ENCODE data around the gene SLC5A5. TPM values are rescaled to one million over a fixed set of nuclear protein-coding genes. Genes with fewer than 3 reads are reported as not detected.
A peak's percentile ranks its signal among the peaks of the same experiment; 100 is the strongest.

Gene SLC5A5
- total and polyA plus RNA-seq, 10 of the 15 experiments (the other 5 are each of a cell fraction or from before 2014, with no cell fraction given) = 0.02 to 0.08 (median 0.05) TPM; not detected in 3

DNA sequence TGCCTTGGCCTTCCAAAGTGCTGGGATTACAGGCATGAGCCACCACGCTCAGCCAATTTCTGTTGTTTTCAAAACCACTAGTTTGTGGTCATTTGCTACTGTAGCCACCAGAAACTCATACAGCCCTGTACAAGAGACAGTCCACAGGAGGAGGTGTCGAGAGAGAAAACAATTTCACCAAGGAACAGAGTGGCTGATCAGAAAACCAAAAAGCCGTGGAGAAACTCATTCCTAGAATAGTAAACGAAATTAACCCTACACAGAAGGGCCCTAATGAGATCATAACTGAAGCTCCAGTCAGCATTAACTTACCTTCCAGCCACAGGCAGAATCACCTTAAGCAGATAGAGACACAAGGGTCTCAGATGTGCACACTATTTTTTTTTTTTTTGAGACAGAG lies 57.3 kb downstream of the SLC5A5 start (continued):
- no peak for TF ChIP-seq NFYB (IDR thresholded peaks at IDR 0.05; ENCODE audit: insufficient read depth, low read depth, low read length)
- no peak for TF ChIP-seq SMAD5 (IDR thresholded peaks at IDR 0.05; ENCODE audit: low read depth)
- TF ChIP-seq ASH2L (IDR thresholded peaks at IDR 0.05; ENCODE audit: borderline replicate concordance, low read depth) = no peak
- TF ChIP-seq, protein P1, sequence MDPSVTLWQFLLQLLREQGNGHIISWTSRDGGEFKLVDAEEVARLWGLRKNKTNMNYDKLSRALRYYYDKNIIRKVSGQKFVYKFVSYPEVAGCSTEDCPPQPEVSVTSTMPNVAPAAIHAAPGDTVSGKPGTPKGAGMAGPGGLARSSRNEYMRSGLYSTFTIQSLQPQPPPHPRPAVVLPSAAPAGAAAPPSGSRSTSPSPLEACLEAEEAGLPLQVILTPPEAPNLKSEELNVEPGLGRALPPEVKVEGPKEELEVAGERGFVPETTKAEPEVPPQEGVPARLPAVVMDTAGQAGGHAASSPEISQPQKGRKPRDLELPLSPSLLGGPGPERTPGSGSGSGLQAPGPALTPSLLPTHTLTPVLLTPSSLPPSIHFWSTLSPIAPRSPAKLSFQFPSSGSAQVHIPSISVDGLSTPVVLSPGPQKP (IDR thresholded peaks at IDR 0.05; ENCODE audit: low read depth, low read length) = no peak
- TF ChIP-seq NFXL1 (IDR thresholded peaks at IDR 0.05; ENCODE audit: borderline replicate concordance) = no peak
- TF ChIP-seq, protein P2, sequence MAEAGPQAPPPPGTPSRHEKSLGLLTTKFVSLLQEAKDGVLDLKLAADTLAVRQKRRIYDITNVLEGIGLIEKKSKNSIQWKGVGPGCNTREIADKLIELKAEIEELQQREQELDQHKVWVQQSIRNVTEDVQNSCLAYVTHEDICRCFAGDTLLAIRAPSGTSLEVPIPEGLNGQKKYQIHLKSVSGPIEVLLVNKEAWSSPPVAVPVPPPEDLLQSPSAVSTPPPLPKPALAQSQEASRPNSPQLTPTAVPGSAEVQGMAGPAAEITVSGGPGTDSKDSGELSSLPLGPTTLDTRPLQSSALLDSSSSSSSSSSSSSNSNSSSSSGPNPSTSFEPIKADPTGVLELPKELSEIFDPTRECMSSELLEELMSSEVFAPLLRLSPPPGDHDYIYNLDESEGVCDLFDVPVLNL (IDR thresholded peaks at IDR 0.05; ENCODE audit: low read depth, low read length) = no peak
- no peak for TF ChIP-seq HDGF (IDR thresholded peaks at IDR 0.05)
- TF ChIP-seq, protein P3, sequence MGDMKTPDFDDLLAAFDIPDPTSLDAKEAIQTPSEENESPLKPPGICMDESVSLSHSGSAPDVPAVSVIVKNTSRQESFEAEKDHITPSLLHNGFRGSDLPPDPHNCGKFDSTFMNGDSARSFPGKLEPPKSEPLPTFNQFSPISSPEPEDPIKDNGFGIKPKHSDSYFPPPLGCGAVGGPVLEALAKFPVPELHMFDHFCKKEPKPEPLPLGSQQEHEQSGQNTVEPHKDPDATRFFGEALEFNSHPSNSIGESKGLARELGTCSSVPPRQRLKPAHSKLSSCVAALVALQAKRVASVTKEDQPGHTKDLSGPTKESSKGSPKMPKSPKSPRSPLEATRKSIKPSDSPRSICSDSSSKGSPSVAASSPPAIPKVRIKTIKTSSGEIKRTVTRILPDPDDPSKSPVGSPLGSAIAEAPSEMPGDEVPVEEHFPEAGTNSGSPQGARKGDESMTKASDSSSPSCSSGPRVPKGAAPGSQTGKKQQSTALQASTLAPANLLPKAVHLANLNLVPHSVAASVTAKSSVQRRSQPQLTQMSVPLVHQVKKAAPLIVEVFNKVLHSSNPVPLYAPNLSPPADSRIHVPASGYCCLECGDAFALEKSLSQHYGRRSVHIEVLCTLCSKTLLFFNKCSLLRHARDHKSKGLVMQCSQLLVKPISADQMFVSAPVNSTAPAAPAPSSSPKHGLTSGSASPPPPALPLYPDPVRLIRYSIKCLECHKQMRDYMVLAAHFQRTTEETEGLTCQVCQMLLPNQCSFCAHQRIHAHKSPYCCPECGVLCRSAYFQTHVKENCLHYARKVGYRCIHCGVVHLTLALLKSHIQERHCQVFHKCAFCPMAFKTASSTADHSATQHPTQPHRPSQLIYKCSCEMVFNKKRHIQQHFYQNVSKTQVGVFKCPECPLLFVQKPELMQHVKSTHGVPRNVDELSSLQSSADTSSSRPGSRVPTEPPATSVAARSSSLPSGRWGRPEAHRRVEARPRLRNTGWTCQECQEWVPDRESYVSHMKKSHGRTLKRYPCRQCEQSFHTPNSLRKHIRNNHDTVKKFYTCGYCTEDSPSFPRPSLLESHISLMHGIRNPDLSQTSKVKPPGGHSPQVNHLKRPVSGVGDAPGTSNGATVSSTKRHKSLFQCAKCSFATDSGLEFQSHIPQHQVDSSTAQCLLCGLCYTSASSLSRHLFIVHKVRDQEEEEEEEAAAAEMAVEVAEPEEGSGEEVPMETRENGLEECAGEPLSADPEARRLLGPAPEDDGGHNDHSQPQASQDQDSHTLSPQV (IDR thresholded peaks at IDR 0.05) = no peak
- TF ChIP-seq, protein P4, sequence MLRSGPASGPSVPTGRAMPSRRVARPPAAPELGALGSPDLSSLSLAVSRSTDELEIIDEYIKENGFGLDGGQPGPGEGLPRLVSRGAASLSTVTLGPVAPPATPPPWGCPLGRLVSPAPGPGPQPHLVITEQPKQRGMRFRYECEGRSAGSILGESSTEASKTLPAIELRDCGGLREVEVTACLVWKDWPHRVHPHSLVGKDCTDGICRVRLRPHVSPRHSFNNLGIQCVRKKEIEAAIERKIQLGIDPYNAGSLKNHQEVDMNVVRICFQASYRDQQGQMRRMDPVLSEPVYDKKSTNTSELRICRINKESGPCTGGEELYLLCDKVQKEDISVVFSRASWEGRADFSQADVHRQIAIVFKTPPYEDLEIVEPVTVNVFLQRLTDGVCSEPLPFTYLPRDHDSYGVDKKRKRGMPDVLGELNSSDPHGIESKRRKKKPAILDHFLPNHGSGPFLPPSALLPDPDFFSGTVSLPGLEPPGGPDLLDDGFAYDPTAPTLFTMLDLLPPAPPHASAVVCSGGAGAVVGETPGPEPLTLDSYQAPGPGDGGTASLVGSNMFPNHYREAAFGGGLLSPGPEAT (IDR thresholded peaks at IDR 0.05; ENCODE audit: low read depth) = no peak
- TF ChIP-seq TCF3 (IDR thresholded peaks at IDR 0.05; ENCODE audit: borderline replicate concordance, insufficient read depth, low read depth, low read length) = no peak
- TF ChIP-seq LARP7 (IDR thresholded peaks at IDR 0.05) = no peak
- TF ChIP-seq, protein P5, sequence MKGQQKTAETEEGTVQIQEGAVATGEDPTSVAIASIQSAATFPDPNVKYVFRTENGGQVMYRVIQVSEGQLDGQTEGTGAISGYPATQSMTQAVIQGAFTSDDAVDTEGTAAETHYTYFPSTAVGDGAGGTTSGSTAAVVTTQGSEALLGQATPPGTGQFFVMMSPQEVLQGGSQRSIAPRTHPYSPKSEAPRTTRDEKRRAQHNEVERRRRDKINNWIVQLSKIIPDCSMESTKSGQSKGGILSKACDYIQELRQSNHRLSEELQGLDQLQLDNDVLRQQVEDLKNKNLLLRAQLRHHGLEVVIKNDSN (IDR thresholded peaks at IDR 0.05; ENCODE audit: borderline replicate concordance, extremely low read length, insufficient read depth, low read depth, low read length) = no peak
- TF ChIP-seq BMI1 (IDR thresholded peaks at IDR 0.05; ENCODE audit: borderline replicate concordance) = no peak
- TF ChIP-seq NFIC (IDR thresholded peaks at IDR 0.05; ENCODE audit: low read depth, low read length) = peak; percentile 69; the same call in 1 of the 2 replicates
- no peak for TF ChIP-seq NRF1 (conservative IDR thresholded peaks at IDR 0.05; ENCODE audit: low read depth, low read length)
- TF ChIP-seq, protein P6, sequence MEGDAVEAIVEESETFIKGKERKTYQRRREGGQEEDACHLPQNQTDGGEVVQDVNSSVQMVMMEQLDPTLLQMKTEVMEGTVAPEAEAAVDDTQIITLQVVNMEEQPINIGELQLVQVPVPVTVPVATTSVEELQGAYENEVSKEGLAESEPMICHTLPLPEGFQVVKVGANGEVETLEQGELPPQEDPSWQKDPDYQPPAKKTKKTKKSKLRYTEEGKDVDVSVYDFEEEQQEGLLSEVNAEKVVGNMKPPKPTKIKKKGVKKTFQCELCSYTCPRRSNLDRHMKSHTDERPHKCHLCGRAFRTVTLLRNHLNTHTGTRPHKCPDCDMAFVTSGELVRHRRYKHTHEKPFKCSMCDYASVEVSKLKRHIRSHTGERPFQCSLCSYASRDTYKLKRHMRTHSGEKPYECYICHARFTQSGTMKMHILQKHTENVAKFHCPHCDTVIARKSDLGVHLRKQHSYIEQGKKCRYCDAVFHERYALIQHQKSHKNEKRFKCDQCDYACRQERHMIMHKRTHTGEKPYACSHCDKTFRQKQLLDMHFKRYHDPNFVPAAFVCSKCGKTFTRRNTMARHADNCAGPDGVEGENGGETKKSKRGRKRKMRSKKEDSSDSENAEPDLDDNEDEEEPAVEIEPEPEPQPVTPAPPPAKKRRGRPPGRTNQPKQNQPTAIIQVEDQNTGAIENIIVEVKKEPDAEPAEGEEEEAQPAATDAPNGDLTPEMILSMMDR (IDR thresholded peaks at IDR 0.05 in 2 of 3, conservative IDR thresholded peaks at IDR 0.05 in 1 of 3; ENCODE audit: control insufficient read depth in 2 of 3, extremely low read depth in 1 of 3, insufficient read depth in 1 of 3, low read depth in 3 of 3, low read length in 3 of 3) = no peak
- no peak for TF ChIP-seq SPI1 (IDR thresholded peaks at IDR 0.05; ENCODE audit: borderline replicate concordance, insufficient read depth, low read depth, low read length)
- TF ChIP-seq, protein P7, sequence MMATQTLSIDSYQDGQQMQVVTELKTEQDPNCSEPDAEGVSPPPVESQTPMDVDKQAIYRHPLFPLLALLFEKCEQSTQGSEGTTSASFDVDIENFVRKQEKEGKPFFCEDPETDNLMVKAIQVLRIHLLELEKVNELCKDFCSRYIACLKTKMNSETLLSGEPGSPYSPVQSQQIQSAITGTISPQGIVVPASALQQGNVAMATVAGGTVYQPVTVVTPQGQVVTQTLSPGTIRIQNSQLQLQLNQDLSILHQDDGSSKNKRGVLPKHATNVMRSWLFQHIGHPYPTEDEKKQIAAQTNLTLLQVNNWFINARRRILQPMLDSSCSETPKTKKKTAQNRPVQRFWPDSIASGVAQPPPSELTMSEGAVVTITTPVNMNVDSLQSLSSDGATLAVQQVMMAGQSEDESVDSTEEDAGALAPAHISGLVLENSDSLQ (IDR thresholded peaks at IDR 0.05) = no peak
